Choroid plexus epithelial cell (primary cell): Measurements from ENCODE around the gene ITSN1.

ENCODE experiments used
- DNase-seq: peaks from one replicate; pipeline ENCODE4 v3.0.0-alpha.2; 2010; ENCODE audit warnings: low read depth
- H3K4me3 ChIP-seq: 2 replicates; pipeline ENCODE4 v1.5.1; 2011; ENCODE audit warnings: low read depth, mild to moderate bottlenecking, control low read depth, low read length, moderate library complexity
- CTCF ChIP-seq: conservative IDR thresholded peaks from 2 replicates; pipeline ENCODE4 v1.5.1; 2011; ENCODE audit warnings: low read depth, mild to moderate bottlenecking, control low read depth, inconsistent platforms, low read length, moderate library complexity

Gene ITSN1

GRCh38 chr21:33855190-33855589, 212.9 kb downstream of the ITSN1 start:
- peak; percentile 31 for TF ChIP-seq CTCF
- H3K4me3 ChIP-seq, result no peak overlapping the region
- no peak for DNase-seq

- no peak overlapping the region for H3K4me3 ChIP-seq
- TF ChIP-seq CTCF, result no peak
- no peak for DNase-seq
These were observed 214.7 kb downstream of the ITSN1 start for GRCh38 chr21:33856893-33857527.

DNA sequence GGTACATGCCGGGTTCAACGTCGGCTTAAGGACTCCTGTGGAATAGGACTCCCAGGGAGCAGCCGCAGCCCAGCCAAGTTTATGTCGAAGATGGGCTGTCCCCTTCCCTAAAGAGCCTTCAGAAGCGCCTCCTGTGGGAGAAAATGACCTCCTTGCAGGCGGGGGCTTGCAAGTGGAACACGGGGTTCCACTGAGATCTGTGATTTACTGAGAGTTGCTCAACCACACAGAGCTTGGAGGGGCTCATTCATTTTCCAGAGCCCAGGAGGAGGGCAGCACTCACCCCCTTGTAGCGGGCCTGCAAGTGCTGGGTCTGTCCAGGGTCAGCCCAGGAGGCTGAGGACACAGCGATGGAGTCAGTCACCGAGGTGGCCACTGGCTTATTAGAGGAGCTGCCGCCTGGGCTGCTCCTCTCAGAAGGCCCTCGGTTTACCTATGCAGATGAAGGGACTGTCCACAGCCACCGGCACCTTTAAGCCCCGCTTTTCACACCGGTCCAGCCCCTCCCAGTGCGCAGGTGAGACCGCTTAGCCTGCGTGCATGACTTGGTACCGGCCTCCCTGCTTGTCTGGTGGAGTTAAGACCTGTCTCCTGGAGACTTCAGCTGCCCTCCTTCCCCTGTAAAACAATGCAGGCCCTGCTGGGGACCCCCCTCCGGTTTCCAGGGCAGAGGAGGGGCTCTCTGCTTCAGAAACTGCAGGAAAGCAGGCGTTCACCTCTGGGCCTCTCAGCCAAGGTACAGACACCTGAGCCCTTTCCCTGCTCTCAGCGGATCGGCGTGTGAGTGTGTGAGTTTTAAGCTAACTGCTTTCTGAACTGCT, 215.8 kb downstream of the ITSN1 start:
- no peak for DNase-seq
- no peak for TF ChIP-seq CTCF
- no peak overlapping the region for H3K4me3 ChIP-seq

- H3K4me3 ChIP-seq, result no peak overlapping the region
- DNase-seq, result no peak
- no peak for TF ChIP-seq CTCF
These were observed 216.5 kb downstream of the ITSN1 start for GRCh38 chr21:33858667-33859372.

DNA sequence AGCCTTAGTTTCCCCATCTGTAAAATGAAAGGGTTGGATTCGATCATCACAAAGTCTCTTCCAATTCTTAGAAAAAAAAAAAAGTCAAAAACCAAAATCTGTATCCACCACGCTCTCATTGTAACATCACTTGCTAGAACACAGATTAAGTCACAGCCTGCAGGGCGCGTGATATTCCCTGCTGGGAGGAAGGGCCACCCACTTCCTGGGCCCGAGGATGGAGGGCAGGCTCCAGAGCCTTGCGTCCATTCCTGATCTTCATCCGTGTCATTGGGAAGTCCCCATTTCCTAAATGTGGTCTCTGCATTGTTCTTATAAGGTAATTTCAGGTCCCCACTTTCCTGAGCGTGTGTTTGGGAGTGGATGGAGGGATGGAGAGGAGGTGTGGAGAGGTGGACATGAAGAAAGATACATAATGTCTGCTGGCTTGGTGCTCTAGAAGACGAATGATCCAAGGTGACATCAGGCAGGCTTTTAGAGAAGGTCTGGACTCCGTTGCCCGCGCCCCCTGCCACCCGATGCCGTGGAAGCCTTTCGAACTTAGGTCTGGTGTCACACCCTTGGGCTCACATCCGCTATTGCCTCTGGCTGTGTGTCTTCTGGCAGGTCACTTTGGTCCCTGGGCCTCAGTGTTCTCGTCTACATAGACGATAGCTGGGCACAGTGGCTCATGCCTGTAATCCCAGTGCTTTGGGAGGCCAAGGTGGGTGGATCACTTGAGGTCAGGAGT, 217.2 kb downstream of the ITSN1 start:
- no peak for DNase-seq
- no peak for TF ChIP-seq CTCF

GRCh38 chr21:33860332-33860879, 218.1 kb downstream of the ITSN1 start:
- DNase-seq, result no peak
- no peak overlapping the region for H3K4me3 ChIP-seq
- TF ChIP-seq CTCF, result no peak

More for the DNA sequence above, 217.2 kb downstream of the ITSN1 start:
- H3K4me3 ChIP-seq, result no peak overlapping the region
